GM18499 (cell line): ENCODE data around the gene LTBP1.

Experiments used
- ATAC-seq: cut with Tn5 transposase; IDR thresholded peaks from one replicate; pipeline ENCODE4 v1.9.1; 2021; ENCODE audit warnings: moderate number of reproducible peaks; ENCODE audit not compliant: insufficient read depth, unreplicated experiment

Gene LTBP1

DNA sequence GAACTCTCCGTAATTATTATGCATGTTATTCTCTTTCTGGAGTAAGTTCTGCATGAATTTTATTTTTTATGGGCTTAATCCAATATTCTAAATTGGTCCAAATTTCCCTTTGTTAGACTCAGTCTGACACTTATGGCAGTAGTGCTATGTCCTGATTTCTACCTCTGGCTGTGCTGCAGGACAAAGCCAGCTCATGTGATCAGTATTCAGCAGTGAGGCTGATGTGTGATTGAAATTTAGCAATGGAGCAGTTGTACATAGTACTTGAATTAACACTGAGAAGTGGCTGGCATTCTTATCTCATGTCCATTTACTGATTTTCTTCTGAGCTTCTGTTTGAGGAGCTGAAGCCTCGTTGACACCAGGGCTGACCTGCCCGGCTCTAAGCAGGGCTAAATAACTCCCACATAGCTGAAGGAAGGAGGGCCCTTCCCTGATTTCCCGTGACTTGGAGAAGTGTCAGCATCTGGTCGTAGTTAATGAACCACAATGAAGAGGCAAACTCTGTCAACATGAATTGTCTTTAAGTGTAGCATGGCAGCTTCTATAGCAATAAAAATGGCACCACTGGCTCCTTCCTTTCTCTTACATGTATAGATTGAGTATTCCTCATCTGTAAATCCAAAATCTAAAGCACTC lies 370.7 kb downstream of the LTBP1 start:
- no peak for ATAC-seq

DNA sequence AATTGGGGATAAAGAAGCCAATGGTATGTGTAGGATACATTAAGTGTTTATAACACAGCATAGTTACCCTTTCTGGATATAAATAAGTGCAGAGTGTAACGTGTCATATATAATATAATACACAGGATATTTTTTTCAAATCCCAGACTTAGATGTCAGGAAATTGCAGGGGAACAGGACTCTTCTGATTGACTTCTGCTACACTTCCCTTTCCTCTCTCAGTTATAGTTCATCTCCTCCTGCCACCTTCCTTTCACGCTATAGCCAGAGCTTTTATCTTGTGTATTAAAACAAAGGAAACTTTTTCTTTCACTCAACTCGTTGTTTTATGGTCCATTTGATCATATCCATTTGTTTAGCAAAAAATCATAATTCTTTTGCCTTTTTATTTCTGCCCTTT lies 371.7 kb downstream of the LTBP1 start:
- no peak for ATAC-seq

DNA sequence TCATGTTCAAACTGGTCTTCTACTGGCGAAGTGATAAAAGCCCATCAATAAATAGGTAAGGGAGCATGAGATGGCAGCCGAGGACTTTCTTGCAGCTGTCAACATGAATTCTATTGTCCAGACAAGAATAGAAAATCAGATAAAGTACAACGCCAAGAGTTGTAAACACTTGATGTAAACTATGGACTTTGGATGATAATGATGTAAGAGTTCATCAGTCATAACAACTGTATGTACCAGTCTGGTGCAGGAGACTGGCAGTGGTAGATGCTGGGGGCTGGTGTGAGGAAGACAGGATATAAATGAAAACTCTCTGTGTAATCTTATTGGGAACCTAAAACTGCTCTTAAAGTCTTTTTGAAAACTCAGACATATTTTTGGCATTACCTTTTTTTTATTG lies 373.8 kb downstream of the LTBP1 start:
- ATAC-seq: no peak

DNA sequence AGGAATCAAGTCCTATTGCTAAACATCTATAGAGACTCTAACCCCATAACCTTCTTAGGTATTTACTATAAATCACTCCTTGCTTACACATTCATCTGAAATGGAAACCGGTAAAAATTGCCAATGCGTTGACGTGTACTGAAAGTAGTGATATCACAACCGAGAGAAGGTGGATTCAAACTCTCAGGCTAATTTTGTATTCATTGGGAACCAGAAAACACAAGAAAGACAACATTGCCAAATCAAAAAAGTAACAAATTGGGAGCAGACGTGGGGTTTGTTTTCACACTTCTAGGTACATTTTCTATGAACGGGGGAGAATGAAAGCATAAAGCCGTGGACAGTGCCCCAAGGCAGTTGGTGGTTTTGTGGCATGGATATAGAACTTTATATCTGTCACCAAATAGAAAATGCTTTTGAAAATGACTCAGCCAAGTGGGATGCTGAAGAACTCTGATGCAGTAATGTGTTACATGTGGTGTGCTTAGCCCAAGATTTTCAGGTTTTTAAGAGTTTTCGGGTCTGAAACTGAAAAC lies 374.6 kb downstream of the LTBP1 start:
- peak; percentile 37 for ATAC-seq

DNA sequence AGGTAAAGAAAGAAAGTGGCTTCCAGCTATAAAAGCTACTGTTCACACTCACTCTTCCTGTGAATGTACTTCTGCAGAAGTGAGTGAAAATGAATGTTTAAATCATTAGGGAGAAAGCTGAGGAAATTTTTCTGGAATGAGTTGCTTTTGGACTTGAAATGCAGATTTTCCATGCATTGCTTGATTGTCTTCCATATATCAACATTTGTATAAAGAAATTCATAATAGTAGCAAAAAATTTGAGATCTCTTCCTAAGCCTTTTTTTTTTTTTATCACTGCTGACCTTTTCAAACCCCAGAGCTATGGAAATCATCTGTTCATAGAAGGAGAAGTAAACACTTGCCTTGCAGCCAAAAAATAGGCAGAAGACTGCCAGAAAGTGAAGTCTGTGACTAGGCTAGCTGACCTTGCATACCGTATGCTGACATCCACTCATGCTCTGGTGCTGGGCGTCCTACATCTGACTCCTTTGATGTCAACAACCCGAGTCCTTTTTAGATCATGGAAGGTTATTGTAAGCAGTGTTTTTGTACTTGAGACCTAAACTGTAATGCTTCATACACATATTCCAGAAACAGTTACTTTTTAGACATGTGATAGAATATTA lies 375.2 kb downstream of the LTBP1 start:
- no peak for ATAC-seq

DNA sequence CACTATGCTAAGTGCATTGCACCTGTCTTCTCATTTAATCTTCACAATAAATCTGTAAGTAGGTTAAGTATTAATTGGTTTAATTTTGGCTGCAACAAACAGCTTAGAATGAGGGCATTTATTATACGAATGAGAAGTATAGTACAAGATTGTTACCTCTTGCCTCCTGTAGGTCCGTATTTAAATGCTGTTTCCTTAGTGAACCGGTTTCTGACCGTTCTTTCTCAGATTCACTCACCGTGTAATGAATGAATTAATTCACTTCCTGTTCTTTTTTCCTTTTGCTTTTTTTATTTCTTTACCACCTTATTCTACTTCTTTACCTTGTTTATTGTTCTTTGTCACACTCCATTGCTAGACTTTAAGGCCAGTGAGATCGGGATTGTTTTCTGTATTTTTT lies 375.9 kb downstream of the LTBP1 start:
- ATAC-seq: no peak

DNA sequence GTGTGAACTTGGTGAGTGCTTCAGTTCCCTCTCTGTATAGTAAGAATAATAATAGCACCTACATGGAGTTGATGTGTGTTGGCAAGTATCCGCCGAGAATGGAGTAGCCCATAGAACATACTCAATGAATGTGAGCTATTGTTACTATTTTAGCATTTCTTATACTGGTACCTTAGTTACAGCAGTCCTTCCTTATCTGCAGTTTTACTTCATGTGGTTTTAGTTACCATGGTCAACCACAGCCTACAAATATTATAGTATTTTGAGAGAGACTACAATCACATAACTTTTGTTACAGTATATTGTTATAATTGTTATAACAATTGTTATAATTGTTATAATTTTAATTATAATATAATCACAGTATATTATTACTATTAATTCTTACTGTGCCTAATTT lies 377.2 kb downstream of the LTBP1 start:
- ATAC-seq: no peak

DNA sequence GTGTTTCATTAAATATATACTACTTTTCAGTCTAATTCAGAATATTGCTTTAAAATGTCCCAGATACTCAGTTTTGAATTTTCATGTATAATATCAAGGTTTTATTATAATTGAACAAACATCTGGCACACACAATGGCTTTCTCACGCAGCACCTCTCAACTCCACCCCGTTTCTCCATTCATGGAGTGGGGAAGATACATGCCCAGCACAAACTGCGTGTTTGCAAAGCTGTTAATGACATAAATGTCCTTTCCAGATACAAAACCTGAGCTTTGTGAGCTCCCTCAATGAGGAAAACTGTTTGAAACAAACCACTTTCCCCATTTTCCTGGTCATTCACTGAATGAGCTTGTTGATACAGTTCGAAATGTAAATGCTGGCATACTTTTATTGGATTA lies 379.3 kb downstream of the LTBP1 start:
- ATAC-seq: no peak

DNA sequence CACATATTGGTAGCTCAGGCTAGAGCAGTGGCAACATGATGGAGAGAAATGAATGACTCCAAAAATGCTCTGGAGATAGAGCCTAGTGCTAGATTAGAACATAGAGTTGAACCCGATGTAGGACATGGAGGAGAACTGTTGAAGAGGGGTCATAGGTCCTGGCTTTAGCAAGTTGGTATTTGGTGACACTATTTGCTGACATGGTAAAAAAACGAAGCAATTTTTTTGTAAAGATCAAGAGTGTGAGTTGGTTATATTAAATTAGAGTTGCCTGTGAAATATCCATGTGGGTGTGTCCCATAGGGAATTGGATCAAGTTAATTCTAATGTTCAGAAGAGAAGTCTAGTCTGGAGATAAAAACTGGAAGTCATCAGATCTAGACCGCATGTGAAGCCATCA lies 386.7 kb downstream of the LTBP1 start:
- ATAC-seq: no peak

DNA sequence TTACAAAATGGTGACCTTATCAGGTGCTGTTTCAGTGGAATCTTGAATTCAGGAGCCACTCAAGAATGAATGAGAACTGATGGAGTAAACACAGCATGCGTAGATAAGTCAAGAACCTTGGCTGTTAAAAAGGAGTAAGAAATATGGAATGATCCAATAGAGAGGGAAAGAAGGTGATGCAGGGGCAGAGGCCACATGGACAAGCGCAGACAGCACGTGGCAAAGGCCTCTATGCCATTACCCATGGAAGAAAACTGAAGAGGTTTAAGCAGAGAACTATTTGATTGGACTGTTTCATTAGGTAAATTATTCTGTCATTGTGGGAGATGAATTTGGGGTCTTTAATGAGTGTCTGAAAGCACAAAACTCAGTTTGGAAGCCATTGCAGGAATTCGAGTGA lies 387.3 kb downstream of the LTBP1 start:
- no peak for ATAC-seq

DNA sequence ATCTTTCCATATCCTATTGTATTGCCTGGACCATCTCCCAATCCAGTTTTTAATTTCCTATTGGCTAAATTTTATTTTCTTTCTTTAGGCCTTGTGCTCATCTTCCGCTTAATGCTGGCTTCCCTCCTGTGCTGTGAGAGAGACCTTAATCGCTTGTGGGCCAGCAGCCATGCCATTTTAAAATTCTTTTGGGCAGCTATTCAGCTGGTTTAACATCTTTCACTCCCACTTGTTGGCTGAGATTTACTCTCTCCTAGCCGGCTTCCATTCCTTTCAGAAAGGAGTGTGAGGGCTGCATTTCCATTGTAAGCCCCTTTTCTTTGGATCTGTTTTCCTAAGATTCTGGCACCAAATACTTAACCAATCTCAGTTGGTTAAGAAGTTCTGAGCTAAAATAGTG lies 388.8 kb downstream of the LTBP1 start:
- ATAC-seq: no peak

DNA sequence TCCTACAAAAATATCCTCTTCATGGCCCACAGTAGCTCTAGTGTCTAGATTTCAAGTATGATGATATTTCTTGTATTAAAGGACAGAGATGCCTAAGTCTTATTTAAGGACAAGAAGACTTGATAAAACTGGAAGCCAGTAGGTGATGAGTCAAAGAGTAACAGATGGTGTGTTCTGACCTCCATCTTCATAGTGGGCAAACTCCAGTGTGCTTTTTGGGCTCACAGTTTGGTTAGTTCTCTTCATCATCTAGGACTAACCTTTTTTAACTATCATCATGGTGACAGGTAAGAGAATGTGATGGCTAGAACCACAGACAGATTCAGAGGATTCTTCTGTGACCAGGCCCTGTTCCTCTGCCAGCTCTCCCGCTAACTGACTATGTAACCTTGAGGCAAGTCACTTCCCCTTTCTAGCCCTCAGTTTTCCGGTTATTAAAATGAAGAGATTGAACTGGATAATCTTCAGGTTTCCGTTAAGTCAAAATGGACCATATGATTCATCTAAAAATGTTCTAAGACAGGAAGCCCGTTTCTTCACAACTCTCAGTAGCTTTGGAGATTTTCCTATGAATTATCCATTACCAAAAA lies 389.4 kb downstream of the LTBP1 start:
- ATAC-seq: peak; percentile 87

DNA sequence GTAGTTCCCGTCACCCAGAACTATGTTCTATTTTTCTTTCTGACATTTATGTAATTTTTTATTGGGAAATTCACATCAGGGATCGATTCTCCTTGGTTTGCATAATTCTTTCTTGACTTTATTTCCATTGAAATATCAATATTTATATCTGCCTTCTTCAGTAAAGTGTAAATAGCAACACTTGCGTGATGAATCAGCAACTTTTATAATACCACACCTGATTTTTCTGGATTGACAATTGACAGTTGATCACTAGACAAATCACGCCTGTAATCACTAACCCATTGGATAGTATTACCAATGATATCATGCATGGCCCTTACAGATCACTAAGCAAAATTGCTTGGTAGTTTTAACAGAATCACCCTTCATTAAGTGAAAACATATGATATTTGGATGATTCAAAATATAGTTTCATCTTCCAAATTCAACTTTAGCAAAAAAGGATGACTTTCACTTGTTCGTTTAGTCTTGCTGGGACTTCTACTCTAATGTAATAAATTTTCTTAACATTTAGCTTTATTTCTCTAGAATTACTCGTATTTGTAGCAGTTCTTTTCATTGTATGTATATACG lies 390.7 kb downstream of the LTBP1 start:
- no peak for ATAC-seq

DNA sequence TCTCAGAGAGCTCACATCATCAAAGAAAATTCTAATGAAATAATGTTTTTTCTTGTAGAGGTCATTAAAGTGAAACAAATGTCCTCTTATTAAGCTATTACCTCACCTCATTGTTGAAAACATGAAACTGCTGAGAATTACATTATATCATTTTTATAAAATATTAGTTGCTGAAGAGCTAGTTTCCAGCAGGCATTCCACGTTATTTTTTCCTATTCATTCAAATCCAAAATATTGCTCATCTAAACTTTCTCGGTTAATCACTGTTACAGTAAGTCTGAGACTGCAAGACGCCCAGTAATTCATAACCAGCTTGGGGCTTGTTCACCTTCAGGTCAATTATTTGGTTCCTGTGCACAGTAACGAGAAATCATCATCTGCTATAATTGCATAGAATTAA lies 391.2 kb downstream of the LTBP1 start:
- ATAC-seq: no peak

DNA sequence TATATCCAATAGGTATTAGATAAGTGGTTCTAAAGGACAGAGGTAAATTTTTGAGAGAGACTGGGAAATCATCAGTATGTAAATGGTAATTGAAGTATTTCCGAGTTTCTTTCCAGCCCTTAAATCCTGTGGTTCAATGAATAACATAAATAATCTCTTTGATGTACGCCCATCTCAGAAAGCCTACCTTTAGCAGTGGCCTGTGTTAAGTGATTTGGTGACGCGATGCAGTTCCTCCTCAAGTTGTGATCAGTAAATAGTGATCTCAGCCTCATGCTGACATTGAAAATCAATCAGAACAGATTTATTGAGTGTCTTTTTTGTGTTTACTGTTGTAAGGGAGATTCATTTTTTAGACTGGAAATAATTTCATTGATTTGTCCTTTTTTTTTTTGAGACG lies 392.5 kb downstream of the LTBP1 start:
- no peak for ATAC-seq

DNA sequence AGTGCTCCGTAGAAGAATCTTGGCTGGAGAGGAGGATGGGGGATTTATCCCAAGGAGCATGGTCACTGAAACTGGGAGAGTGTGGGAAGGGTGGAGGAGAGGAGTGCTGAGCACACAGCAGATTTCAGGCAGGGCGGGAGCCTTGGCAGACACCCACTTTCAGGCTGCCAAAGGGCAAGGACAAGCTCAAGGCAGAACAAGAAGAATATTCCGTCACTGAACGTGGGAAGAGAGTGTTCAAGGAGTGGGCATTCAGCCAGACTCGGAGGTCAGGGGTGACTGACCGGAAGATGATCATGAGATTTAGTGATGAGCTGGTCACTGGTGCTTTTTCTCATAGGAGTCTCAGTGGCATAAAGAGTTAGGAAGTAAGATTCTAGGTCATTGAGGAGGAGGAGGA lies 393.5 kb downstream of the LTBP1 start:
- ATAC-seq: no peak

DNA sequence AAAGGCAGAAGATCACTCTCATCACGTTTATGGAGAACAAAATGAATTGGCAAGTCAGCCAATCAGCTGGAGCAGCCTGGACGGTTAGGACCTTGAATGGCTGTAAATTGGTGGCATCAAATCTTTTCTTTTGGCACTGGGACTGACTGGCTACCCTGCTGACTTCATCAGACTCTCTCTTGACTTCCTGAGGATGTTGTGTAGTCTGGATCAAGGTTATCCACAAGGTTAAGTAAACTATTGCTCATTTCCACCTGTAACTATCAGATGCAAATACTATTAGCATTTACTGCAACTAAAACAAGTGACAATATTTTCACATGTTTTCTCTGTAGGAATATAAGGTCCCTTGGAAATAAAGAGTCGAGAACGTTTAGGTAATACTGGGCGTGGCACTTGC lies 395.4 kb downstream of the LTBP1 start:
- no peak for ATAC-seq

DNA sequence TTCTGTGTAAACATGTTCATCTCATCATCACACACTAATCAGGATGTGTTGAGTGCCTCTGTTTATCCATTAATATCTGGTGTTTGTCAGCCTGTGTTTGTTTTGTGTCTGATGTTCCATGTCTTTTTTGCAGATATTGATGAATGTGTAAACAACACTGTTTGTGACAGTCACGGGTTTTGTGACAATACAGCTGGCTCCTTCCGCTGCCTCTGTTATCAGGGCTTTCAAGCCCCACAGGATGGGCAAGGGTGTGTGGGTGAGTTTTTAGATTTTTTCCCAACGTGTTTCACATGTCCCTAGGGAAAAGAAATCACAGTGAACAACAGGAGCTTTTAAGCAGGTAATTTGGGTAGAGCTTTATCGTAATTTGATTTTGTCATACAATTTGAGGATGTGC lies 396.0 kb downstream of the LTBP1 start:
- ATAC-seq: no peak

DNA sequence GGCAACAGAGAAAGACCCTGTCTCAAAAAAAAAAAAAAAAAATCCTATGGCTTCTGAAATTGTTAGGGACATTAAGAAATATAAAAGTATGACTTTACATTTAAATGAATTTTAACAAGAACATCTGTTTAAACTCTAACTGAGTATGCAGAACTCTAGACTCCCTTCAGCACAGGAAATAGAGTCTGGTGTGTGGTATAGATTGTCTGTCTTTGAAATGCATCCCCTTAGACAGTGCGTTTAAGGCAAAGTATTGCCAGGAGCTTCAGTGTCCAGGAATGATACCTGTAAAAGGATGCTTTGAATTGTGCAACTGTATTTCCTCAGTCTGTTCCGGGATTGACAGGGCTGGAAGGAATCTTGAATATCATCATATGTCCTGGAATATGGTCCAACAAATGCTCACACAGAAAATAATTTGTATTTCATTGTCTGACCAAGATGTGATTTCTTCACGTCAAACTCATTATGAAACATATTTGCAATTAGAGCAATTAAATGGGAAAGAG lies 396.7 kb downstream of the LTBP1 start:
- no peak for ATAC-seq

DNA sequence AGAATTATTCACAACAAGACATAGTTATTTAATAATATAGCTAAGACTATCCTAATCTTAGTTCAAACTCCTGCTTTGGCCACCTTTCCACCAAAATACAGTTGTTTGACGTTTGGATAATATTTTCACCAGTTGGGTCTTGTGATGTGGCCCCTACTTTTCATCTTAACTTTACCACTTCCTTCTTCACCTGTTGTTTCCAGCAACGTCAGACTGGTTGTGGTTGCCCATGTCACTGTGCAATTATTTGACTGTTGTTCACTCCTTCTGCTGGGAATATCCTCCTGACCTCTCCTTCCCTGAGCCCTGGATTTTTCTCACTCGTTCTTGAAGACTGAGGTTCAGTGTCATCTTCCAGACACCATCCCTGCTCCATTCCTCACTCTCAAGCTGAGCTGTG lies 397.5 kb downstream of the LTBP1 start:
- no peak for ATAC-seq

DNA sequence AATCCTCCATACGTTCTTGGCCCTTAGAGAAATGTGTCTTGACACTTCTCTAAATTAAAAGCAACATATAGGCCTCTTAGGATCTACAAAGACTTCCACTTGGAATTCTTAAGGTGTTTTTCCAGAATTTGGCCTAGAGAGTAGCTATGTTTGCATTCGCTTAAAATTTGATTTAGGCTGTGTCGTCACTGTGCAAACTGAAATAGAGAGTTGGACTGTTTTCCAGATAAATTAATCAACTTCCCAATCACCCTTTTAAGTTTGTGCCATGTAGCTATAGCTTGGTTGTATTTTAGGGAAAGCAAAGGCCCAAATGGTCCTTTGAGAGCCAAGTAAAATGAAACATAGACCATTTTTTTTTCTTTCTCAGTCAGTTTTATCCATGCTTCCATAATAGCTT lies 401.1 kb downstream of the LTBP1 start:
- no peak for ATAC-seq
